GM21423 (cell line): ENCODE data around the gene CAMSAP3.

Experiments used
- ATAC-seq: cut with Tn5 transposase; IDR thresholded peaks from one replicate; pipeline ENCODE4 v1.9.1; 2021; ENCODE audit warnings: mild to moderate bottlenecking, moderate library complexity; ENCODE audit not compliant: unreplicated experiment

Gene CAMSAP3

GRCh38 chr19:7595466-7596133 is at the start of gene CAMSAP3:
Gene CAMSAP3, plus strand, starts transcription at chr19:7595863. Its CDS starts 140 bp downstream, at chr19:7596003.
- ATAC-seq = no peak

- ATAC-seq = no peak
These were observed 49.8 kb upstream of the CAMSAP3 start for GRCh38 chr19:7545904-7546303.

- no peak for ATAC-seq
These were observed 48.5 kb upstream of the CAMSAP3 start for GRCh38 chr19:7547159-7547558.

- no peak for ATAC-seq
These were observed 46.1 kb upstream of the CAMSAP3 start for GRCh38 chr19:7549429-7550148.

GRCh38 chr19:7550169-7550770 is 45.4 kb upstream of the CAMSAP3 start:
- no peak for ATAC-seq

GRCh38 chr19:7550987-7551761 is 44.5 kb upstream of the CAMSAP3 start:
- ATAC-seq = no peak

- ATAC-seq = no peak
These were observed 42.9 kb upstream of the CAMSAP3 start for GRCh38 chr19:7552781-7553180.

- no peak for ATAC-seq
These were observed 41.1 kb upstream of the CAMSAP3 start for GRCh38 chr19:7554565-7554964.

GRCh38 chr19:7554990-7555864 is 40.4 kb upstream of the CAMSAP3 start:
- no peak for ATAC-seq

- no peak for ATAC-seq
These were observed 38.9 kb upstream of the CAMSAP3 start for GRCh38 chr19:7556696-7557315.

GRCh38 chr19:7558667-7559066 is 37.0 kb upstream of the CAMSAP3 start:
- ATAC-seq = no peak

GRCh38 chr19:7559102-7559501 is 36.6 kb upstream of the CAMSAP3 start:
- ATAC-seq = no peak

- ATAC-seq = no peak
These were observed 35.4 kb upstream of the CAMSAP3 start for GRCh38 chr19:7560255-7560654.

GRCh38 chr19:7561325-7561724 is 34.3 kb upstream of the CAMSAP3 start:
- ATAC-seq = no peak

- no peak for ATAC-seq
These were observed 32.8 kb upstream of the CAMSAP3 start for GRCh38 chr19:7562646-7563393.

GRCh38 chr19:7564866-7565265 is 30.8 kb upstream of the CAMSAP3 start:
- ATAC-seq = no peak

- ATAC-seq = no peak
These were observed 30.3 kb upstream of the CAMSAP3 start for GRCh38 chr19:7565332-7565731.

GRCh38 chr19:7570761-7571160 is 24.9 kb upstream of the CAMSAP3 start:
- ATAC-seq = no peak

- no peak for ATAC-seq
These were observed 20.1 kb upstream of the CAMSAP3 start for GRCh38 chr19:7575434-7576040.
